ENCODE measurements around the gene CCL15. TPM values are rescaled to one million over a fixed set of nuclear protein-coding genes. Genes with fewer than 3 reads are reported as not detected.
"Not testable (repeated sequence)": the region's sequence is repeated elsewhere in the genome, so short reads cannot be mapped to it uniquely, and the experiment has no call there.

Gene CCL15
- total RNA-seq, 6 experiments from 2014 or later = 11.0 to 19.2 (median 16.2) TPM

DNA sequence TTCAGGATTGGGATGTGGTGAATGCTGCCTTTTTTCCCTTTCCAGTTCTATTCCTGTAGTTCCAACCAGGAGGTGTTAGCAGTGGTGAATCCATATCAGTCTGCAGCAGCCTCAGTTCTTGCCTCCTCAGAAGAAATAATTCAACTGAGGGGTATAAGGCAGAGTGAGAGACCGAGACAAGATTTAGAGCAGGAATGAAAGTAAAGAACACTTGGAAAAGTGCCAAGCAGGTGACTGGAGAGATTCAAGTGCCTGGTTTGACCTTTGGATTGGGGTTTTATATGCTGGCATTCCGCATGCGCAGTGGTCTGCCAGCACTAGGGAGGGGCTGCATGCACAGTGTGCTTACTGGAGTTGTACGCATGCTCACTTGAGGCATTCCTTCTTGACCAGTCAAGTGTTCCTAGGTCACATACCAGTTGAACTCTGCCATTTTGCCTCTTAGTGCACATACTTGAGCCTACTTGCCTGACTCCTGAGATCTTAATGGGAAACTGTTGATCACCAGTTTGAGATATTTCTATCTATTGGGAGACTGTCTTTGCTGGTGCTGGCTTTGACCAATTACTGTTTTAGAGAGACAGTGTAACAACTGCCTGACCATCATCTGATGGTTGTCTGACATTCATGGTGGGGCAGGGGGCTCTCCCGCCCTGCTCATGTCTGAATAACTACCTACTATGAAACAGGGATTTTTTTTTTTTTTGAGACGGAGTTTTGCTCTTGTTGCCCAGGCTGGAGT is 680 bp upstream of the CCL15 start:
- Histone ChIP-seq H3K36me3 (peaks cover 0 to 12% (median 1%) of the 10 kb centered on the region in 4 donors), H3K27ac (peak overlapping the region; percentile 72 to 74 (median 74)), H3K9me3 (no peaks in the 10 kb centered on the region), H3K4me1 (peaks cover 0 to 49% (median 17%) of the 10 kb centered on the region in 4 donors), H3K4me3 (peak overlapping the region; percentile 30 to 55 (median 53)), H3K27me3 (no peaks in the 10 kb centered on the region)
- ATAC-seq = peak; percentile 66 to 85 (median 74)
- 51% methylated on average over 3 of the region's 6 CpGs for WGBS (ENCODE audit: insufficient coverage, low coverage, low lambda C conversion rate, missing lambda C conversion rate)
- intact Hi-C loops (cut with DNase I) = no loop called here
- TF ChIP-seq POLR2A (IDR thresholded peaks at IDR 0.05) = no peak
- TF ChIP-seq, protein P1, sequence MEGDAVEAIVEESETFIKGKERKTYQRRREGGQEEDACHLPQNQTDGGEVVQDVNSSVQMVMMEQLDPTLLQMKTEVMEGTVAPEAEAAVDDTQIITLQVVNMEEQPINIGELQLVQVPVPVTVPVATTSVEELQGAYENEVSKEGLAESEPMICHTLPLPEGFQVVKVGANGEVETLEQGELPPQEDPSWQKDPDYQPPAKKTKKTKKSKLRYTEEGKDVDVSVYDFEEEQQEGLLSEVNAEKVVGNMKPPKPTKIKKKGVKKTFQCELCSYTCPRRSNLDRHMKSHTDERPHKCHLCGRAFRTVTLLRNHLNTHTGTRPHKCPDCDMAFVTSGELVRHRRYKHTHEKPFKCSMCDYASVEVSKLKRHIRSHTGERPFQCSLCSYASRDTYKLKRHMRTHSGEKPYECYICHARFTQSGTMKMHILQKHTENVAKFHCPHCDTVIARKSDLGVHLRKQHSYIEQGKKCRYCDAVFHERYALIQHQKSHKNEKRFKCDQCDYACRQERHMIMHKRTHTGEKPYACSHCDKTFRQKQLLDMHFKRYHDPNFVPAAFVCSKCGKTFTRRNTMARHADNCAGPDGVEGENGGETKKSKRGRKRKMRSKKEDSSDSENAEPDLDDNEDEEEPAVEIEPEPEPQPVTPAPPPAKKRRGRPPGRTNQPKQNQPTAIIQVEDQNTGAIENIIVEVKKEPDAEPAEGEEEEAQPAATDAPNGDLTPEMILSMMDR (IDR thresholded peaks at IDR 0.05) = no peak
- DNase-seq = peak; percentile 78 to 95 (median 88)

DNA sequence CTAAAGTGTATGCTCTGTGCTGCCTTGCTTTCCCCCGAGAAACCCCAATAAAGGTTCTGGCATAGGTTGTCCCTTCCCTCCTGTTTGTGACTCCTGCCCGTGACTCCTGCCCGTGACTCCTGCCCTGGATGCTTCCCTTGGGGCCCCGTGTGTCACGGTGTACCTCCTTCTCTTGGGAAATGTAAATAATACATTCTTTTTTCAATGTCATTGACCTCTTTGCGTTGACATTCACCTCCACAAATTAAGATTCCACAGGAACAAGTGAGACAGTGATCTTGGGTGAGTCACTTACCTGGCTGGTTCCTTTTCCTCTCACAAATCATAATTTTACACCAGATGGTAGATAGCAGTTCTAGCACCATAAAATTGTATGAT is 632 bp downstream of the CCL15 start:
- intact Hi-C loops (cut with DNase I) = no loop called here
- Histone ChIP-seq H3K9me3 (no peaks in the 10 kb centered on the region), H3K27me3 (no peaks in the 10 kb centered on the region), H3K4me1 (peaks cover 0 to 37% (median 12%) of the 10 kb centered on the region in 4 donors), H3K36me3 (peaks cover 0 to 16% (median 1%) of the 10 kb centered on the region in 4 donors), H3K4me3 (peak overlapping the region; percentile 30 to 55 (median 53)), H3K27ac (peak overlapping the region; percentile 72 to 74 (median 74))
- DNase-seq (no peak), ATAC-seq (peak; percentile 31 to 56 (median 33))
- WGBS (ENCODE audit: insufficient coverage, low coverage, low lambda C conversion rate, missing lambda C conversion rate) = 23% methylated on average over 6 of the region's 6 CpGs
- TF ChIP-seq POLR2A (IDR thresholded peaks at IDR 0.05) = no peak
- TF ChIP-seq, protein P1 (IDR thresholded peaks at IDR 0.05) = no peak

DNA sequence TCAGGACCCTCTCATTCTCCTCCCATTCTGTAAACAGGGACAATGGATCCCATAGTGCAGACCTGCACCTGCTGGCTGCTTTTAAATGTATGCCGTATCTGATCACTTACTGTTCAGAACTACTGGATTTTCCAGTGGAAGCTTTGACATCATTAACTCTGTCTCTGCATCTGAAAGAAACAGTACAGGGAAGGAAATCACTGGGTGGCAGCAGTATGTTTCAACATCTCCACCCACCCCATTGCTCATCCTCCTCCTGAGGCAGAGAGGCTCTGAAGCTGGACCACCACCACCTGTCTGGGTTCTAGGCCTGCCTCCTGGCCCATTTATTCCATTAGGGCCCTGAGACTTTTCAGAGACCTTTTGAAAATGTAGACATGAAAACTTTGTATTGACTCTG is 2.6 kb downstream of the CCL15 start:
- Histone ChIP-seq H3K27ac (no peak overlapping the region), H3K4me3 (no peak overlapping the region), H3K4me1 (peaks cover 0 to 36% (median 14%) of the 10 kb centered on the region in 4 donors), H3K27me3 (no peaks in the 10 kb centered on the region), H3K9me3 (no peaks in the 10 kb centered on the region), H3K36me3 (peaks cover 0 to 16% (median 1%) of the 10 kb centered on the region in 4 donors)
- DNase-seq = no peak
- no peak for ATAC-seq
- TF ChIP-seq, protein P1 (IDR thresholded peaks at IDR 0.05) = no peak
- no peak for TF ChIP-seq POLR2A (IDR thresholded peaks at IDR 0.05)
- WGBS (ENCODE audit: insufficient coverage, low coverage, low lambda C conversion rate, missing lambda C conversion rate) = 50% methylated on average over 1 of the region's 1 CpG
- intact Hi-C loops (cut with DNase I) = no loop called here

DNA sequence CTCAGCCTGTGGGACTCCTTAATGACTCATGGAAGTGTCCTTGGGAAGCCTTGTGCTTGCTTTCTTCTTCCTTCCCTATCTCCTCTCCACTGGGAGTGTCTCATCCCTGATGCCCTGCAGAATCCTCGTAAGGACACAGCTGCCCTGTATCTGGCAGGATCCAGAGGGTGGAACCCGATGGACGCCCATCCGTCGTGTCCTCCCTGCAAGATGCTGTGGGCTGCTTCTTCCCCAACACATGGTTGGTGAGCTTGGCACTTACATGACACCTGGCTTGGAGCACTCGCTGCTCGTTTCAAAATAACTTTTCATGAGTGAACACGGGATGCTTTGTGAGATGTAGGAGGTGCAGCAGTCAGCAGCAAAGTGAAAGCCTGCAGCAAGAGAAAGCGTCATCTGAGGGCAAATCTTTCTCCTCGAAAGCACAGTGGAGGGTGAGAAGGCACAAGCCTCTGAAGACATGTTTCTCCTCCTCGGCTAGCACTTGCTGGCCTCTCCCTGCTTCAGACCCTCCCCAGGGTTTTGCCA is 3.3 kb downstream of the CCL15 start:
- Histone ChIP-seq H3K27ac (no peak overlapping the region), H3K36me3 (peaks cover 0 to 16% (median 1%) of the 10 kb centered on the region in 4 donors), H3K9me3 (no peaks in the 10 kb centered on the region), H3K4me1 (peaks cover 0 to 37% (median 17%) of the 10 kb centered on the region in 4 donors), H3K27me3 (no peaks in the 10 kb centered on the region), H3K4me3 (no peak overlapping the region)
- TF ChIP-seq POLR2A (IDR thresholded peaks at IDR 0.05) = no peak
- TF ChIP-seq, protein P1 (IDR thresholded peaks at IDR 0.05) = no peak
- DNase-seq (no peak), ATAC-seq (no peak)
- 74% methylated on average over 9 of the region's 11 CpGs for WGBS (ENCODE audit: insufficient coverage, low coverage, low lambda C conversion rate, missing lambda C conversion rate)
- intact Hi-C loops (cut with DNase I) = no loop called here

DNA sequence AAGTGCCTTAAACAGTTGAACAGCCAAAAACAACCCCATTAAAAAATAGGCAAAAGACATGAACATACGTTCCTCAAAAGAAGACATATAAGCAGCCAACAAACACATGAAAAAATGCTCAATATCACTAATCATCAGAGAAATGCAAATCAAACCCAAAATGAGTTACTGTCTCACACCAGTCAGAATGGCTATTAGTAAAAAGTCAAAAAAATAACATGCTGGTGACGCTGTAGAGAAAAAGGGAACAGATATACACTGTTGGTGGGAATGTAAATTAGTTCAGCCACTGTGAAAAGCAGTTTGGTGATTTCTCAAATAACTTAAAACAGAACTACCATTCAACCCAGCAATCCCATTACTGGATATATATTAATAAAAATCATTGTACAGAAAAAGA is 6.0 kb downstream of the CCL15 start:
- WGBS (ENCODE audit: insufficient coverage, low coverage, low lambda C conversion rate, missing lambda C conversion rate) = 91% methylated on average over 2 of the region's 2 CpGs
- DNase-seq; H3K27me3 ChIP-seq; intact Hi-C loops (cut with DNase I); H3K4me3 ChIP-seq; H3K9me3 ChIP-seq; ATAC-seq; H3K27ac ChIP-seq: not testable (repeated sequence)
- Histone ChIP-seq H3K4me1 (peaks cover 0 to 54% (median 21%) of the 10 kb centered on the region in 4 donors), H3K36me3 (peaks cover 0 to 16% (median 1%) of the 10 kb centered on the region in 4 donors)
